ENCODE data around the gene PYURF. TPM values are rescaled to one million over a fixed set of nuclear protein-coding genes. Genes with fewer than 3 reads are reported as not detected.
"Not testable (repeated sequence)": the region's sequence is repeated elsewhere in the genome, so short reads cannot be mapped to it uniquely, and the experiment has no call there.

The PYURF gene, protein sequence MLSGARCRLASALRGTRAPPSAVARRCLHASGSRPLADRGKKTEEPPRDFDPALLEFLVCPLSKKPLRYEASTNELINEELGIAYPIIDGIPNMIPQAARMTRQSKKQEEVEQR
- polyA plus RNA-seq: 107 TPM
- long read RNA-seq, donor 1, transcript PYURF-201 (2 exons, 1,361 nt): major isoform, 48 of 48 reads
- long read RNA-seq, donor 1, partial matches to known transcripts: 0 of 48 reads
- long read RNA-seq, donor 1, other reads (novel, unspliced or antisense): 0 of 48 reads
- long read RNA-seq, donor 2, transcript PYURF-201 (2 exons, 1,361 nt): major isoform, 107 of 107 reads
- long read RNA-seq, donor 2, partial matches to known transcripts: 0 of 107 reads
- long read RNA-seq, donor 2, other reads (novel, unspliced or antisense): 0 of 107 reads
- long read RNA-seq, donor 3, transcript PYURF-201 (2 exons, 1,361 nt): major isoform, 129 of 129 reads
- long read RNA-seq, donor 3, partial matches to known transcripts: 0 of 129 reads
- long read RNA-seq, donor 3, other reads (novel, unspliced or antisense): 0 of 129 reads
- long read RNA-seq, donor 4, transcript PYURF-201 (2 exons, 1,361 nt): major isoform, 13 of 13 reads
- long read RNA-seq, donor 4, partial matches to known transcripts: 0 of 13 reads
- long read RNA-seq, donor 4, other reads (novel, unspliced or antisense): 0 of 13 reads
- long read RNA-seq, donor 5, transcript PYURF-201 (2 exons, 1,361 nt): major isoform, 59 of 59 reads
- long read RNA-seq, donor 5, partial matches to known transcripts: 0 of 59 reads
- long read RNA-seq, donor 5, other reads (novel, unspliced or antisense): 0 of 59 reads
- long read RNA-seq, donor 6, transcript PYURF-201 (2 exons, 1,361 nt): major isoform, 82 of 82 reads
- long read RNA-seq, donor 6, partial matches to known transcripts: 0 of 82 reads
- long read RNA-seq, donor 6, other reads (novel, unspliced or antisense): 0 of 82 reads
- long read RNA-seq, donor 7, transcript PYURF-201 (2 exons, 1,361 nt): major isoform, 41 of 41 reads
- long read RNA-seq, donor 7, partial matches to known transcripts: 0 of 41 reads
- long read RNA-seq, donor 7, other reads (novel, unspliced or antisense): 0 of 41 reads
- long read RNA-seq, donor 8, transcript PYURF-201 (2 exons, 1,361 nt): major isoform, 103 of 103 reads
- long read RNA-seq, donor 8, partial matches to known transcripts: 0 of 103 reads
- long read RNA-seq, donor 8, other reads (novel, unspliced or antisense): 0 of 103 reads
- long read RNA-seq, donor 9, transcript PYURF-201 (2 exons, 1,361 nt): major isoform, 100 of 100 reads
- long read RNA-seq, donor 9, partial matches to known transcripts: 0 of 100 reads
- long read RNA-seq, donor 9, other reads (novel, unspliced or antisense): 0 of 100 reads
- long read RNA-seq, donor 10, transcript PYURF-201 (2 exons, 1,361 nt): major isoform, 104 of 104 reads
- long read RNA-seq, donor 10, partial matches to known transcripts: 0 of 104 reads
- long read RNA-seq, donor 10, other reads (novel, unspliced or antisense): 0 of 104 reads
- long read RNA-seq, donor 11, transcript PYURF-201 (2 exons, 1,361 nt): major isoform, 68 of 68 reads
- long read RNA-seq, donor 11, partial matches to known transcripts: 0 of 68 reads
- long read RNA-seq, donor 11, other reads (novel, unspliced or antisense): 0 of 68 reads

GRCh38 chr4:88523325-88524129, at the start of gene PYURF:
PYURF (minus strand) TSS chr4:88523776; CDS start chr4:88523700, 76 bp downstream.
- Histone ChIP-seq H3K27me3 (ENCODE audit: control insufficient read depth, insufficient read depth, low read length) (no peaks in the 10 kb centered on the region), H3K27ac (ENCODE audit: low read length) (peak within 1 kb of the TSS; percentile 83), H3K4me1 (ENCODE audit: control insufficient read depth, insufficient read depth, low read length) (peaks cover 11% of the 10 kb centered on the region), H3K9me3 (ENCODE audit: control insufficient read depth, low read depth, low read length) (no peaks in the 10 kb centered on the region), H3K36me3 (ENCODE audit: control insufficient read depth, insufficient read depth, low read length) (peaks cover 8% of the 10 kb centered on the region), H3K4me3 (ENCODE audit: low read length) (peak within 1 kb of the TSS; percentile 82)
- WGBS (ENCODE audit: insufficient coverage, low lambda C conversion rate): 27% methylated on average over 2 of the region's 68 CpGs
- DNase-seq: peak; percentile 90 to 94

- Histone ChIP-seq H3K4me1 (ENCODE audit: control insufficient read depth, insufficient read depth, low read length) (no peaks in the 10 kb centered on the region), H3K27me3 (ENCODE audit: control insufficient read depth, insufficient read depth, low read length) (peaks cover 4% of the 10 kb centered on the region), H3K27ac (ENCODE audit: low read length) (no peak overlapping the region), H3K9me3 (ENCODE audit: control insufficient read depth, low read depth, low read length) (no peaks in the 10 kb centered on the region), H3K4me3 (ENCODE audit: low read length) (no peak overlapping the region), H3K36me3 (ENCODE audit: control insufficient read depth, insufficient read depth, low read length) (no peaks in the 10 kb centered on the region)
- DNase-seq: no peak
Observed at GRCh38 chr4:88570001-88570400, 46.4 kb upstream of the PYURF start.

GRCh38 chr4:88567591-88567990, 44.0 kb upstream of the PYURF start:
- Histone ChIP-seq H3K4me3 (ENCODE audit: low read length) (no peak overlapping the region), H3K36me3 (ENCODE audit: control insufficient read depth, insufficient read depth, low read length) (no peaks in the 10 kb centered on the region), H3K9me3 (ENCODE audit: control insufficient read depth, low read depth, low read length) (no peaks in the 10 kb centered on the region), H3K27ac (ENCODE audit: low read length) (no peak overlapping the region), H3K4me1 (ENCODE audit: control insufficient read depth, insufficient read depth, low read length) (no peaks in the 10 kb centered on the region), H3K27me3 (ENCODE audit: control insufficient read depth, insufficient read depth, low read length) (peaks cover 4% of the 10 kb centered on the region)
- no peak for DNase-seq
- WGBS (ENCODE audit: insufficient coverage, low lambda C conversion rate): 67% methylated on average over 1 of the region's 1 CpG

DNA sequence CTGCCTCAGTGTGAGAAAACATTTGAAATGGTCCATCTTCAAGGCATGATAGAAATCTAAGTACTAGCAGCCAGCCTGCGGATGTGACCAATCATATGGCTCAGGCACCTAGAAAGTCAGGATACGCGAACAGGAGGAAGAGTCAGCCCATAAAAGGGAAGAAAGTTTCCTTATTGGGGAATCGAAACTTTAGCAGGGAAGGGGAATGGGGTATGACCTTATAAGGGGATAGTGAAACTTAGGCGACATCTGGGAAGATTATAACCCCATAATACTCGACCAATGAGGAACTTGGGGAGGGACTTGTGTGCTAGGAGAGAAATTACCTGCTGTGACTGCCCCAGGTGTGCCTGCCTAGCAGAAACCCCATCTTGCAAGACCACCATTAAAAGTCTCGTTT, 26.2 kb upstream of the PYURF start:
- no peak overlapping the region for H3K27ac ChIP-seq (ENCODE audit: low read length)
- no peaks in the 10 kb centered on the region for H3K9me3 ChIP-seq (ENCODE audit: control insufficient read depth, low read depth, low read length)
- no peak for DNase-seq
- H3K36me3 ChIP-seq (ENCODE audit: control insufficient read depth, insufficient read depth, low read length): no peaks in the 10 kb centered on the region
- no peak overlapping the region for H3K4me3 ChIP-seq (ENCODE audit: low read length)
- 100% methylated on average over 3 of the region's 7 CpGs for WGBS (ENCODE audit: insufficient coverage, low lambda C conversion rate)
- H3K4me1 ChIP-seq (ENCODE audit: control insufficient read depth, insufficient read depth, low read length): no peaks in the 10 kb centered on the region
- H3K27me3 ChIP-seq (ENCODE audit: control insufficient read depth, insufficient read depth, low read length): no peaks in the 10 kb centered on the region

DNA sequence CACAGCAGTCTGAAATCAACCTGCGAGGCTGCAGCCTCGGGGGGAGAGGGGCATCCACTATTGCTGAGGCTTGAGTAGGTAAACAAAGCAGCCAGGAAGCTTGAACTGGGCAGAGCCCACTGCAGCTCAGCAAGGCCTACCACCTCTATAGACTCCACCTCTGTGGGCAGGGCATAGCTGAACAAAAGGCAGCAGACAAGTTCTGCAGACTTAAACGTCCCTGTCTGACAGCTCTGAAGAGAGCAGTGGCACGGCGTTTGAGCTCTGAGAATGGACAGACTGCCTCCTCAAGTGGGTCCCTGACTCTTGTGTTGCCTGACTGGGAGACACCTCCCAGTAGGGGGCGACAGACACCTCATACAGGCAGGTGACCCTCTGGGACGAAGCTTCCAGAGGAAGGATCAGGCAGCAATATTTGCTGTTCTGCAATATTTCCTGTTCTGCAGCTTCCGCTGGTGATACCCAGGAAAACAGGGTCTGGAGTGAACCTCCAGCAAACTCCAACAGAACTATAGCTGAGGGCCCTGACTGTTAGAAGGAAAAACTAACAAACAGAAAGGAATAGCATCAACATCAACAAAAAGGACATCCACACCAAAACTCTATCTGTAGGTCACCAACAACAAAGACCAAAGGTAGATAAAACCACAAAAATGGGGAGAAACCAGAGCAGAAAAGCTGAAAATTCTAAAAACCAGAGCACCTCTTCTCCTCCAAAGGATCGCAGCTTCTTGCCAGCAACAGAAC, 15.9 kb upstream of the PYURF start:
- not testable (repeated sequence) for H3K9me3 ChIP-seq (ENCODE audit: control insufficient read depth, low read depth, low read length); H3K27me3 ChIP-seq (ENCODE audit: control insufficient read depth, insufficient read depth, low read length); H3K36me3 ChIP-seq (ENCODE audit: control insufficient read depth, insufficient read depth, low read length); H3K4me1 ChIP-seq (ENCODE audit: control insufficient read depth, insufficient read depth, low read length); H3K27ac ChIP-seq (ENCODE audit: low read length); H3K4me3 ChIP-seq (ENCODE audit: low read length)
- WGBS (ENCODE audit: insufficient coverage, low lambda C conversion rate): no CpG with 5 or more reads among the region's 9 CpGs
- peak; percentile 31 to 37 for DNase-seq

GRCh38 chr4:88537709-88538108, 14.1 kb upstream of the PYURF start:
- H3K36me3 ChIP-seq (ENCODE audit: control insufficient read depth, insufficient read depth, low read length): no peaks in the 10 kb centered on the region
- DNase-seq: no peak
- 100% methylated on average over 1 of the region's 1 CpG for WGBS (ENCODE audit: insufficient coverage, low lambda C conversion rate)
- no peaks in the 10 kb centered on the region for H3K27me3 ChIP-seq (ENCODE audit: control insufficient read depth, insufficient read depth, low read length)
- H3K4me3 ChIP-seq (ENCODE audit: low read length): no peak overlapping the region
- no peaks in the 10 kb centered on the region for H3K9me3 ChIP-seq (ENCODE audit: control insufficient read depth, low read depth, low read length)
- no peak overlapping the region for H3K27ac ChIP-seq (ENCODE audit: low read length)
- no peaks in the 10 kb centered on the region for H3K4me1 ChIP-seq (ENCODE audit: control insufficient read depth, insufficient read depth, low read length)

DNA sequence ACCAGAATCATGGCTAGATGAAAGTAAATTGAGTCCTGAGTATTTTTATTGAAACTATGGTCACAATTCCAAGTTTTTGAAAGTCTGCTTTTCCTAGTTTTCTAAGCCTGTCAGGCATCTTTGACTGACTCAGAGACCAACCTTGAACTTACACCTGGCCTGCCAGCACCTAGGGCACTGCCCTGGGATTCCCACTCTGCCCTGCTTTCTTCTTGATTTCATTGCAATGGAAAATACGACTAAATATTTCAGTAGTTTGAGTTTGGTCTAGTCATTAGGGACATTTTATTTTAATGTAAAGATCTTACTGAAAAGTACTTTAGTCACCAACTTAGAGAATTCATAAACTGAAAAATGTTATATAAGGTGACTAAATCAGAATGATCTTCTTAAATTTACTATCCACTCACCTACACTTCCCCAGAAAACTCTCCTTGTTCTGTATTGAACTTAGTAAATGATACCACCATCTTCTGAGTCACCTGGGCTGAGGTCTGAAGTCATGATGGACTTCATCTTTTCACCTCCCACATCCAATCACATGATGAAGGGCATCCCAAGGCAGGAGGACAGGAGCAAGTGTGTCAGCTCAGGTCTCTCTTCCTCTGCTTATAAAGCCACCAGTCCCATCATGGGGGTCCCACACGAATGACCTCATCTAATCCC, 11.6 kb upstream of the PYURF start:
- no peaks in the 10 kb centered on the region for H3K9me3 ChIP-seq (ENCODE audit: control insufficient read depth, low read depth, low read length)
- no peak overlapping the region for H3K27ac ChIP-seq (ENCODE audit: low read length)
- H3K36me3 ChIP-seq (ENCODE audit: control insufficient read depth, insufficient read depth, low read length): no peaks in the 10 kb centered on the region
- DNase-seq: no peak
- H3K27me3 ChIP-seq (ENCODE audit: control insufficient read depth, insufficient read depth, low read length): no peaks in the 10 kb centered on the region
- no peaks in the 10 kb centered on the region for H3K4me1 ChIP-seq (ENCODE audit: control insufficient read depth, insufficient read depth, low read length)
- H3K4me3 ChIP-seq (ENCODE audit: low read length): no peak overlapping the region
- WGBS (ENCODE audit: insufficient coverage, low lambda C conversion rate): no CpG with 5 or more reads among the region's 2 CpGs

GRCh38 chr4:88533937-88534750, 10.6 kb upstream of the PYURF start:
- no peaks in the 10 kb centered on the region for H3K36me3 ChIP-seq (ENCODE audit: control insufficient read depth, insufficient read depth, low read length)
- WGBS (ENCODE audit: insufficient coverage, low lambda C conversion rate): 40% methylated on average over 1 of the region's 4 CpGs
- H3K27me3 ChIP-seq (ENCODE audit: control insufficient read depth, insufficient read depth, low read length): no peaks in the 10 kb centered on the region
- no peaks in the 10 kb centered on the region for H3K9me3 ChIP-seq (ENCODE audit: control insufficient read depth, low read depth, low read length)
- DNase-seq: no peak
- H3K4me1 ChIP-seq (ENCODE audit: control insufficient read depth, insufficient read depth, low read length): no peaks in the 10 kb centered on the region
- H3K4me3 ChIP-seq (ENCODE audit: low read length): no peak overlapping the region
- H3K27ac ChIP-seq (ENCODE audit: low read length): no peak overlapping the region
